ENCODE results near the gene ARL6IP5. TPM values are rescaled to one million over a fixed set of nuclear protein-coding genes. Genes with fewer than 3 reads are reported as not detected.

ARL6IP5 gene
- total RNA-seq, 1 experiment from 2014 or later = 23.9 TPM

GRCh38 chr3:69103123-69103522, 18.4 kb downstream of the ARL6IP5 start:
- ChIA-PET CTCF (no interaction called here), POLR2A (ENCODE audit: low non-redundant PET) (no interaction called here)
- H3K9me3 ChIP-seq (ENCODE audit: low read depth, low read length, poor library complexity, severe bottlenecking) = no peaks in the 10 kb centered on the region
- H3K4me3 ChIP-seq (ENCODE audit: low read depth, low read length, poor library complexity, severe bottlenecking) = no peak overlapping the region
- H3K4me1 ChIP-seq (ENCODE audit: insufficient read depth, low read length, poor library complexity, severe bottlenecking) = peaks cover 1% of the 10 kb centered on the region
- H3K27me3 ChIP-seq (replicated peaks; ENCODE audit: insufficient read depth, low read depth, low read length, poor library complexity) = no peaks in the 10 kb centered on the region
- intact Hi-C loops (cut with micrococcal nuclease; ENCODE audit: unreplicated experiment) = no loop called here
- DNase-seq (ENCODE audit: low spot score) = no peak
- no TSS peak for BruUV-seq (replicated peaks)
- no peak overlapping the region for H3K27ac ChIP-seq (ENCODE audit: low read depth, low read length, poor library complexity, severe bottlenecking)
- TF ChIP-seq EZH2 (IDR thresholded peaks at IDR 0.05; ENCODE audit: borderline replicate concordance, low read depth, low read length, poor library complexity, severe bottlenecking) (no peak), CTCF (conservative IDR thresholded peaks at IDR 0.05; ENCODE audit: low read depth, low read length) (no peak)
- no peaks in the 10 kb centered on the region for H3K36me3 ChIP-seq (ENCODE audit: insufficient read depth, low read length, poor library complexity, severe bottlenecking)

GRCh38 chr3:69104586-69104985, 19.8 kb downstream of the ARL6IP5 start:
- CTCF ChIA-PET = no interaction called here
- no peaks in the 10 kb centered on the region for H3K27me3 ChIP-seq (replicated peaks; ENCODE audit: insufficient read depth, low read depth, low read length, poor library complexity)
- POLR2A ChIA-PET (ENCODE audit: low non-redundant PET) = no interaction called here
- H3K4me3 ChIP-seq (ENCODE audit: low read depth, low read length, poor library complexity, severe bottlenecking) = no peak overlapping the region
- no TSS peak for BruUV-seq (replicated peaks)
- no peaks in the 10 kb centered on the region for H3K36me3 ChIP-seq (ENCODE audit: insufficient read depth, low read length, poor library complexity, severe bottlenecking)
- no peak overlapping the region for H3K27ac ChIP-seq (ENCODE audit: low read depth, low read length, poor library complexity, severe bottlenecking)
- TF ChIP-seq EZH2 (IDR thresholded peaks at IDR 0.05; ENCODE audit: borderline replicate concordance, low read depth, low read length, poor library complexity, severe bottlenecking) (no peak), CTCF (conservative IDR thresholded peaks at IDR 0.05; ENCODE audit: low read depth, low read length) (no peak)
- H3K9me3 ChIP-seq (ENCODE audit: low read depth, low read length, poor library complexity, severe bottlenecking) = no peaks in the 10 kb centered on the region
- H3K4me1 ChIP-seq (ENCODE audit: insufficient read depth, low read length, poor library complexity, severe bottlenecking) = peaks cover 4% of the 10 kb centered on the region
- intact Hi-C loops (cut with micrococcal nuclease; ENCODE audit: unreplicated experiment) = no loop called here
- no peak for DNase-seq (ENCODE audit: low spot score)

GRCh38 chr3:69105320-69105719, 20.6 kb downstream of the ARL6IP5 start:
- no peaks in the 10 kb centered on the region for H3K36me3 ChIP-seq (ENCODE audit: insufficient read depth, low read length, poor library complexity, severe bottlenecking)
- BruUV-seq (replicated peaks) = no TSS peak
- H3K27ac ChIP-seq (ENCODE audit: low read depth, low read length, poor library complexity, severe bottlenecking) = no peak overlapping the region
- intact Hi-C loops (cut with micrococcal nuclease; ENCODE audit: unreplicated experiment) = no loop called here
- H3K4me1 ChIP-seq (ENCODE audit: insufficient read depth, low read length, poor library complexity, severe bottlenecking) = peaks cover 4% of the 10 kb centered on the region
- ChIA-PET POLR2A (ENCODE audit: low non-redundant PET) (no interaction called here), CTCF (no interaction called here)
- TF ChIP-seq CTCF (conservative IDR thresholded peaks at IDR 0.05; ENCODE audit: low read depth, low read length) (no peak), EZH2 (IDR thresholded peaks at IDR 0.05; ENCODE audit: borderline replicate concordance, low read depth, low read length, poor library complexity, severe bottlenecking) (no peak)
- H3K4me3 ChIP-seq (ENCODE audit: low read depth, low read length, poor library complexity, severe bottlenecking) = no peak overlapping the region
- DNase-seq (ENCODE audit: low spot score) = no peak
- no peaks in the 10 kb centered on the region for H3K27me3 ChIP-seq (replicated peaks; ENCODE audit: insufficient read depth, low read depth, low read length, poor library complexity)
- H3K9me3 ChIP-seq (ENCODE audit: low read depth, low read length, poor library complexity, severe bottlenecking) = no peaks in the 10 kb centered on the region

Data from A673 (cell line).